Measurements from ENCODE around the gene GALNT11. TPM values are rescaled to one million over a fixed set of nuclear protein-coding genes. Genes with fewer than 3 reads are reported as not detected.
"Not testable (repeated sequence)": the region's sequence is repeated elsewhere in the genome, so short reads cannot be mapped to it uniquely, and the experiment has no call there.

The GALNT11 gene
- polyA plus RNA-seq, 3 donors, result 17.7 to 25.9 (median 20.6) TPM

DNA sequence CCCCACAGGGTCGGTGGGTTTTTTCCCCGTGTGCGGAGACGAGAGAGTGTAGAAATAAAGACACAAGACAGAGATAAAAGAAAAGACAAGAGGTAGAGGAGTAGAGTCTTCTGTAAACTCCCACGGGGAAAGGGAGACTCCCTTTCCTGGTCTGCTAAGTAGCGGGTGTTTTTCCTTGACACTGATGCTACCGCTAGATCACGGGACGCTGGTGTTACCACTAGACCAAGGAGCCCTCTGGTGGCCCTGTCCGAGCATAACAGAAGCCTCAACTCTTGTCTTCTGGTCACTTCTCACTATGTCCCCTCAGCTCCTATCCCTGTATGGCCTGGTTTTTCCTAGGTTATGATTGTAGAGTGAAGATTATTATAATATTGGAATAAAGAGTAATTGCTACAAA is 4.6 kb downstream of the GALNT11 start:
- H3K27me3 Mint-ChIP-seq (ENCODE audit: low read depth in 3 of 3); H3K27ac ChIP-seq (ENCODE audit: low read depth in 1 of 2, low read length in 2 of 2); H3K79me2 ChIP-seq (ENCODE audit: insufficient read depth, low read length); H3K9me3 ChIP-seq (replicated peaks in 1 of 2; ENCODE audit: control insufficient read depth in 1 of 2, insufficient read depth in 1 of 2, low read length in 2 of 2); intact Hi-C loops (cut with micrococcal nuclease); H3K4me3 ChIP-seq (replicated peaks in 1 of 3; ENCODE audit: low read depth in 2 of 3, low read length in 3 of 3); H3K4me3 Mint-ChIP-seq; H3K27me3 ChIP-seq (ENCODE audit: control insufficient read depth in 2 of 2, insufficient read depth in 2 of 2, low read length in 2 of 2); H3K4me2 ChIP-seq (replicated peaks; ENCODE audit: extremely low read depth, low read length, poor library complexity, severe bottlenecking); H3K9ac ChIP-seq (ENCODE audit: insufficient read depth, low read length, poor library complexity, severe bottlenecking); H2AFZ ChIP-seq (ENCODE audit: insufficient read depth, low read depth, low read length, poor library complexity, severe bottlenecking); H4K20me1 ChIP-seq (ENCODE audit: insufficient read depth, low read length): not testable (repeated sequence)
- Mint-ChIP-seq H3K27ac (peak overlapping the region in 2 of 7 donors; percentile 9 to 37), H3K4me1 (peaks cover 27% of the 10 kb centered on the region), H3K36me3 (peaks cover 36 to 38% of the 10 kb centered on the region in 2 donors), H3K9me3 (peaks cover 15 to 27% (median 19%) of the 10 kb centered on the region in 7 donors)
- DNase-seq, result peak; percentile 26 to 48 (median 33)
- 93% methylated on average over 8 of the region's 10 CpGs for WGBS (ENCODE audit: insufficient coverage)
- peaks cover 0 to 12% of the 10 kb centered on the region in 2 donors for H3K36me3 ChIP-seq (replicated peaks in 1 of 2; ENCODE audit: control insufficient read depth in 1 of 2, insufficient read depth in 2 of 2, low read length in 2 of 2)
- H3K4me1 ChIP-seq (ENCODE audit: control insufficient read depth in 1 of 2, insufficient read depth in 2 of 2, low read length in 2 of 2), result peaks cover 11 to 21% of the 10 kb centered on the region in 2 donors
- TF ChIP-seq, protein P1, sequence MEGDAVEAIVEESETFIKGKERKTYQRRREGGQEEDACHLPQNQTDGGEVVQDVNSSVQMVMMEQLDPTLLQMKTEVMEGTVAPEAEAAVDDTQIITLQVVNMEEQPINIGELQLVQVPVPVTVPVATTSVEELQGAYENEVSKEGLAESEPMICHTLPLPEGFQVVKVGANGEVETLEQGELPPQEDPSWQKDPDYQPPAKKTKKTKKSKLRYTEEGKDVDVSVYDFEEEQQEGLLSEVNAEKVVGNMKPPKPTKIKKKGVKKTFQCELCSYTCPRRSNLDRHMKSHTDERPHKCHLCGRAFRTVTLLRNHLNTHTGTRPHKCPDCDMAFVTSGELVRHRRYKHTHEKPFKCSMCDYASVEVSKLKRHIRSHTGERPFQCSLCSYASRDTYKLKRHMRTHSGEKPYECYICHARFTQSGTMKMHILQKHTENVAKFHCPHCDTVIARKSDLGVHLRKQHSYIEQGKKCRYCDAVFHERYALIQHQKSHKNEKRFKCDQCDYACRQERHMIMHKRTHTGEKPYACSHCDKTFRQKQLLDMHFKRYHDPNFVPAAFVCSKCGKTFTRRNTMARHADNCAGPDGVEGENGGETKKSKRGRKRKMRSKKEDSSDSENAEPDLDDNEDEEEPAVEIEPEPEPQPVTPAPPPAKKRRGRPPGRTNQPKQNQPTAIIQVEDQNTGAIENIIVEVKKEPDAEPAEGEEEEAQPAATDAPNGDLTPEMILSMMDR (IDR thresholded peaks at IDR 0.05), result peak; percentile 57

DNA sequence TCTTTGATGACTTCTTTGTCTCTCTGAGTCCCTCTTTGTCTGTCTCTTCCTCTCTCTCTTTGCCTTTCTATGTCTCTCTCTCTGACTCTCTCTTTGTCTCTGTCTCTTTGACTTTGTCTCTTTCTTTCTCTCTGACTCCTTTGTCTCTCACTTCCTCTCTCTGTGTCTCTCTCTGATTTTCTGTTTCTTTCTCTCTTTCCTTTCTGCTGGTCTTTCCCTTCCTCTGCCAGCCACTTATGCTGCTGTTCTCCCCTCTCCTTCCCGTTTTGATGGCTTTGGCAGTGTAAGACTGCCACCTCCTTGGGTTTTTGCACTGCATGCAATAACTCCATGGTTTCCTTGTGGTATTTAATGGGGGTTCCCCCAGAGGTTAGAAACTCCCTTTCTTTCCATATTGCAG is 5.2 kb downstream of the GALNT11 start:
- H3K4me3 ChIP-seq (replicated peaks in 1 of 3; ENCODE audit: low read depth in 2 of 3, low read length in 3 of 3); H2AFZ ChIP-seq (ENCODE audit: insufficient read depth, low read depth, low read length, poor library complexity, severe bottlenecking); H3K9ac ChIP-seq (ENCODE audit: insufficient read depth, low read length, poor library complexity, severe bottlenecking); H3K27me3 ChIP-seq (ENCODE audit: control insufficient read depth in 2 of 2, insufficient read depth in 2 of 2, low read length in 2 of 2); H3K27me3 Mint-ChIP-seq (ENCODE audit: low read depth in 3 of 3); H3K79me2 ChIP-seq (ENCODE audit: insufficient read depth, low read length); H3K4me2 ChIP-seq (replicated peaks; ENCODE audit: extremely low read depth, low read length, poor library complexity, severe bottlenecking); intact Hi-C loops (cut with micrococcal nuclease); H3K4me3 Mint-ChIP-seq; H4K20me1 ChIP-seq (ENCODE audit: insufficient read depth, low read length): not testable (repeated sequence)
- H3K4me1 Mint-ChIP-seq, result peaks cover 25% of the 10 kb centered on the region
- peaks cover 8 to 19% of the 10 kb centered on the region in 2 donors for H3K4me1 ChIP-seq (ENCODE audit: control insufficient read depth in 1 of 2, insufficient read depth in 2 of 2, low read length in 2 of 2)
- peaks cover 0 to 12% of the 10 kb centered on the region in 2 donors for H3K36me3 ChIP-seq (replicated peaks in 1 of 2; ENCODE audit: control insufficient read depth in 1 of 2, insufficient read depth in 2 of 2, low read length in 2 of 2)
- TF ChIP-seq, protein P1 (IDR thresholded peaks at IDR 0.05), result peak; percentile 3
- peak overlapping the region; percentile 11 to 84 (median 63) for H3K27ac Mint-ChIP-seq
- peaks cover 21 to 33% (median 24%) of the 10 kb centered on the region in 7 donors for H3K9me3 Mint-ChIP-seq
- peaks cover 37 to 42% of the 10 kb centered on the region in 2 donors for H3K36me3 Mint-ChIP-seq
- no CpG with 5 or more reads among the region's 1 CpG for WGBS (ENCODE audit: insufficient coverage)
- peaks cover under 1 to 15% of the 10 kb centered on the region in 2 donors for H3K9me3 ChIP-seq (replicated peaks in 1 of 2; ENCODE audit: control insufficient read depth in 1 of 2, insufficient read depth in 1 of 2, low read length in 2 of 2)
- peak in 1 of 3 donors; percentile 32 for DNase-seq
- H3K27ac ChIP-seq (ENCODE audit: low read depth in 1 of 2, low read length in 2 of 2), result peak overlapping the region in 1 of 2 donors; percentile 52

Measured in CD14-positive monocyte (primary cell).